Panc1 (cell line): ENCODE data around the gene DHDH.

Experiments used
- POLR2AphosphoS5 ChIP-seq: IDR thresholded peaks from 2 replicates; pipeline ENCODE4 v1.6.1; 2012; ENCODE audit warnings: mild to moderate bottlenecking, low read depth, low read length, moderate library complexity
- SIN3A ChIP-seq: IDR thresholded peaks from 2 replicates; pipeline ENCODE4 v1.6.1; 2012; ENCODE audit warnings: low read depth, mild to moderate bottlenecking, low read length, moderate library complexity, borderline replicate concordance; ENCODE audit not compliant: insufficient read depth
- TF ChIP-seq, protein P1 (sequence below): fragments of 450-650 bp; IDR thresholded peaks from 2 replicates; pipeline ENCODE4 v1.5.1; 2017; ENCODE audit warnings: mild to moderate bottlenecking

DNA sequence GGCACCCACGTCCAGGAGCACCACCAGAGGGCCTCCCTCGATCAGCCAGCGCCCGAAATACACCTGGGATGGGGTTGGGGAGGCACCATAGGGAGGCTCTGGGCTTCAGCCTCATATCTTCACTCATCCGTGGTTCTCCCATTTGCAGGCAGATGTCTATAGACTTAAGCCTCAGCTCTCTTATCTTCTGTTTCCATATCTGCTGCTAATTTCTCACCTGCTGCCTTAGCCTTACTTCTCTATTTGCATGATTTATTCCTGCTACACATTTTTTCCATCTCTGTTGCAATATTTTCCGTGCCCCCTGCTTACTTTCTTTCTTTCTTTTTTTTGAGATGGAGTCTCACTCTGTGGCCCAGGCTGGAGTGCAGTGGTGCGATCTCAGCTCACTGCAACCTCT, 53.8 kb downstream of the DHDH start:
- TF ChIP-seq POLR2AphosphoS5, result no peak
- no peak for TF ChIP-seq SIN3A
- TF ChIP-seq, protein P1, sequence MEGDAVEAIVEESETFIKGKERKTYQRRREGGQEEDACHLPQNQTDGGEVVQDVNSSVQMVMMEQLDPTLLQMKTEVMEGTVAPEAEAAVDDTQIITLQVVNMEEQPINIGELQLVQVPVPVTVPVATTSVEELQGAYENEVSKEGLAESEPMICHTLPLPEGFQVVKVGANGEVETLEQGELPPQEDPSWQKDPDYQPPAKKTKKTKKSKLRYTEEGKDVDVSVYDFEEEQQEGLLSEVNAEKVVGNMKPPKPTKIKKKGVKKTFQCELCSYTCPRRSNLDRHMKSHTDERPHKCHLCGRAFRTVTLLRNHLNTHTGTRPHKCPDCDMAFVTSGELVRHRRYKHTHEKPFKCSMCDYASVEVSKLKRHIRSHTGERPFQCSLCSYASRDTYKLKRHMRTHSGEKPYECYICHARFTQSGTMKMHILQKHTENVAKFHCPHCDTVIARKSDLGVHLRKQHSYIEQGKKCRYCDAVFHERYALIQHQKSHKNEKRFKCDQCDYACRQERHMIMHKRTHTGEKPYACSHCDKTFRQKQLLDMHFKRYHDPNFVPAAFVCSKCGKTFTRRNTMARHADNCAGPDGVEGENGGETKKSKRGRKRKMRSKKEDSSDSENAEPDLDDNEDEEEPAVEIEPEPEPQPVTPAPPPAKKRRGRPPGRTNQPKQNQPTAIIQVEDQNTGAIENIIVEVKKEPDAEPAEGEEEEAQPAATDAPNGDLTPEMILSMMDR, result no peak
